ENCODE data around the gene TMPRSS4. TPM values are rescaled to one million over a fixed set of nuclear protein-coding genes. Genes with fewer than 3 reads are reported as not detected.

The TMPRSS4 gene
- total and polyA plus RNA-seq, 9 of the 15 experiments (the other 6 are each of a cell fraction or from before 2014, with no cell fraction given) = 4.0 to 10.0 (median 5.6) TPM

DNA sequence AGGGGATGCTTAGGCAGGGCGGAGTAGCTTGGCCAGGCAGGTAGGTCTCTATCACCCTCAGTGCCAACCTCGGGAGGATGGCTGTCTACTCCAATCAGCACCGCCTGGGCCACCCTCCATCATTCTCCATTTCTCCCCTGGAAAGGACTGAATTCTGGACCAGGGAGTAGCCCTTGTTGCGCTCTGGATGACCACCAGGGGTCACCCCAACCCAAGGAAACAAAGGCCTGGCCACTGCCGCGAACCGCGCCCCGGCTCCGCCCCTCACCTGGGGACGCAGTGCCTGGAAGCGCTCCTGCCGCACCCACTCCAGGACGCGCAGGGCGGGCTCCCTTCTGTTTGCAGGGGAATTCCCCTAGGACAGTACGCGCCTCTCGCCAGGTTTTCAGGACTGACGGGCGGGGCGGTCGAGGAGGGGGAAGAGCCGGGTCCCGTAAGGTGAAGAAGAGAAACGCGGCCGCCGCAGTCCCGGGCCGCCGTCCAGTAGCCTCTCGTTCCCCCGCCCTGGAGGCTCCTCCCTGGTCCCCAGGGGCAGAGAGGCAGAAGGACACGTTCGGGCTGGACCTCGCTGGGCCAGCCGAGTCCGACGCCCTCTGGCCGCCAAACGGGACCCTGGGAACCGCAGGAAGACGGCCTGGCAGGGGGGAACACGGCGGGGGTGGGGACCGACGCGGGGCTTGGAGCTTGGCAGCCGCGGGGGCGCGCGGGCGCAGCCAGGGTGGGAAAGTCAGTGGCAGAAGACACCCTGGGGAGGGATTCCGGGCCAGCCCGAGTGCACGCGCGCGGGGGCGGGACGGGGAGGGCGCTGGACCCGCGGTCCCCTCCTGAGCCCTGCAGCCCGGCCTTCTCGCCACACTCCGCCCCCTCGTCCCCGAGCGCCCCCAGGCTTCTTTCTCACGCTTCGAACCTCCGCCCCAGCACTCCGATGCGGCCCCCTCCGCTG, 68.7 kb downstream of the TMPRSS4 start (continued):
- TF ChIP-seq, protein P1, sequence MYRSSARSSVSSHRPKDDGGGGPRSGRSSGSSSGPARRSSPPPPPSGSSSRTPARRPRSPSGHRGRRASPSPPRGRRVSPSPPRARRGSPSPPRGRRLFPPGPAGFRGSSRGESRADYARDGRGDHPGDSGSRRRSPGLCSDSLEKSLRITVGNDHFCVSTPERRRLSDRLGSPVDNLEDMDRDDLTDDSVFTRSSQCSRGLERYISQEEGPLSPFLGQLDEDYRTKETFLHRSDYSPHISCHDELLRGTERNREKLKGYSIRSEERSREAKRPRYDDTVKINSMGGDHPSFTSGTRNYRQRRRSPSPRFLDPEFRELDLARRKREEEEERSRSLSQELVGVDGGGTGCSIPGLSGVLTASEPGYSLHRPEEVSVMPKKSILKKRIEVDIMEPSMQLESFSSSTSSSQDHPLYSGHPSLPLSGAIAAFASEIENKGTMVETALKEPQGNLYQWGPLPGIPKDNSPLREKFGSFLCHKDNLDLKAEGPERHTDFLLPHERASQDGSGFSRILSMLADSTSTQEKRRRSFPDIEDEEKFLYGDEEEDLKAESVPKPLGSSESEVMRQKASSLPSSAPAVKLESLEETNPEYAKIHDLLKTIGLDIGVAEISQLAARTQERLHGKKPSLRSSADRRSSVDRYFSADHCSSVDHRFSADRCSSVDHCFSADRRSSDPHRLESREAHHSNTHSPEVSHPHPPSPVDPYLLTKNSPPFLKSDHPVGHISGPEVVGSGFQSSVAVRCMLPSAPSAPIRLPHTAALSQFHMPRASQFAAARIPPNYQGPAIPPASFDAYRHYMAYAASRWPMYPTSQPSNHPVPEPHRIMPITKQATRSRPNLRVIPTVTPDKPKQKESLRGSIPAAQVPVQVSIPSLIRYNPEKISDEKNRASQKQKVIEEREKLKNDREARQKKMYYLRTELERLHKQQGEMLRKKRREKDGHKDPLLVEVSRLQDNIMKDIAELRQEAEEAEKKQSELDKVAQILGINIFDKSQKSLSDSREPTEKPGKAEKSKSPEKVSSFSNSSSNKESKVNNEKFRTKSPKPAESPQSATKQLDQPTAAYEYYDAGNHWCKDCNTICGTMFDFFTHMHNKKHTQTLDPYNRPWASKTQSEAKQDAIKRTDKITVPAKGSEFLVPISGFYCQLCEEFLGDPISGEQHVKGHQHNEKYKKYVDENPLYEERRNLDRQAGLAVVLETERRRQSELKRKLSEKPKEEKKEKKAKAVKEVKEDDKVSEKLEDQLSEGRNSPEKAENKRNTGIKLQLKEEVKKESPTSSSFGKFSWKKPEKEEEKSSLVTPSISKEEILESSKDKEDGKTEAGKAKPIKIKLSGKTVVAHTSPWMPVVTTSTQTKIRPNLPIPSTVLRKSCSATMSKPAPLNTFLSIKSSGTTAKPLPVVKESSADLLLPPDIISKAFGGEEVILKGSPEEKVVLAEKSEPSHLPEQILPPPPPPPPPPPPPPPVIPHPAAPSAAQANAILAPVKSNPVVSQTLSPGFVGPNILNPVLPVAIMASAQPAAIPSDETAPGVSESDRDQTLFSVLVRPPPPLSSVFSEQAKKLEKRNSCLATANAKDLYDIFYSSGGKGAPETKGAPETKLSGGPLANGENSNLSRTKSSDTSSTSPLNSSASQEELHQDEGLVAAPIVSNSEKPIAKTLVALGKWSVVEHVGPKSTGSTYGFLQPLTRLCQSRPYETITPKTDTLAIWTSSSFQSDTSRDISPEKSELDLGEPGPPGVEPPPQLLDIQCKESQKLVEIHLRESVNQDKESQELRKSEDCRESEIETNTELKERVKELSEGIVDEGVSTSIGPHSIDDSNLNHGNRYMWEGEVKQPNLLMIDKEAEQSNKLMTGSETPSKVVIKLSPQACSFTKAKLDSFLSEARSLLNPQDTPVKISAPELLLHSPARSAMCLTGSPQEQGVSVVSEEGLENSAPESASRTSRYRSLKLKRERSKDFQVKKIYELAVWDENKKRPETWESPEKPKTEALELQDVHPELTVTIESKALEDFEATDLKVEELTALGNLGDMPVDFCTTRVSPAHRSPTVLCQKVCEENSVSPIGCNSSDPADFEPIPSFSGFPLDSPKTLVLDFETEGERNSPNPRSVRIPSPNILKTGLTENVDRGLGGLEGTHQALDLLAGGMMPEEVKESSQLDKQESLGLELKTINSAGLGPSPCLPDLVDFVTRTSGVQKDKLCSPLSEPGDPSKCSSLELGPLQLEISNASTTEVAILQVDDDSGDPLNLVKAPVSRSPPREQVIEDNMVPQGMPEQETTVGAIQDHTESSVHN (IDR thresholded peaks at IDR 0.05; ENCODE audit: borderline replicate concordance in 1 of 2, low read depth in 1 of 2) = no peak
- TF ChIP-seq LCOR (CRISPR knock-in tag; IDR thresholded peaks at IDR 0.05) (peak; percentile 68; the same call in 1 of the 2 replicates), ZNF253 (CRISPR knock-in tag; conservative IDR thresholded peaks at IDR 0.05) (no peak), NFXL1 (CRISPR knock-in tag; IDR thresholded peaks at IDR 0.05) (no peak), ZNF41 (CRISPR knock-in tag; conservative IDR thresholded peaks at IDR 0.05) (no peak), CXXC5 (CRISPR knock-in tag; IDR thresholded peaks at IDR 0.05) (0 out of 2 replicates have a peak, but pooled peaks have one; percentile 48), HDAC3 (IDR thresholded peaks at IDR 0.05; ENCODE audit: borderline replicate concordance, partially characterized antibody) (no peak), NR3C1 (CRISPR knock-in tag; IDR thresholded peaks at IDR 0.05) (no peak), ZNF75A (CRISPR knock-in tag; IDR thresholded peaks at IDR 0.05) (no peak), CTBP1 (IDR thresholded peaks at IDR 0.05; ENCODE audit: borderline replicate concordance) (peak; percentile 98), POLR2H (tag; IDR thresholded peaks at IDR 0.05; ENCODE audit: low read depth) (no peak), SRF (CRISPR knock-in tag; IDR thresholded peaks at IDR 0.05) (peak in 1 of 2 experiments; percentile 26; a peak in 1 of 4 replicates), ZNF165 (CRISPR knock-in tag; IDR thresholded peaks at IDR 0.05; ENCODE audit: borderline replicate concordance) (no peak), JUN (IDR thresholded peaks at IDR 0.05; ENCODE audit: borderline replicate concordance, low read depth, low read length) (no peak), JUN (CRISPR knock-in tag; IDR thresholded peaks at IDR 0.05; ENCODE audit: borderline replicate concordance) (0 out of 2 replicates have a peak, but pooled peaks have one; percentile 53), ARNT (IDR thresholded peaks at IDR 0.05) (no peak)
- TF ChIP-seq, protein P2, sequence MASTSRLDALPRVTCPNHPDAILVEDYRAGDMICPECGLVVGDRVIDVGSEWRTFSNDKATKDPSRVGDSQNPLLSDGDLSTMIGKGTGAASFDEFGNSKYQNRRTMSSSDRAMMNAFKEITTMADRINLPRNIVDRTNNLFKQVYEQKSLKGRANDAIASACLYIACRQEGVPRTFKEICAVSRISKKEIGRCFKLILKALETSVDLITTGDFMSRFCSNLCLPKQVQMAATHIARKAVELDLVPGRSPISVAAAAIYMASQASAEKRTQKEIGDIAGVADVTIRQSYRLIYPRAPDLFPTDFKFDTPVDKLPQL (IDR thresholded peaks at IDR 0.05; ENCODE audit: extremely low read depth, insufficient read length) = no peak
